K562 (cell line): ENCODE results near the gene RRBP1. TPM values are rescaled to one million over a fixed set of nuclear protein-coding genes. Genes with fewer than 3 reads are reported as not detected.

Experiments used
- ATAC-seq: fragments of 200-7000 bp; cut with Tn5 transposase; 3 replicates; pipeline ENCODE4 v1.9.1; 2020; ENCODE audit warnings: moderate library complexity
- BruUV-seq: library from RNA; stranded (reverse); fragments of 400-500 nt; replicated peaks from 2 replicates; lab custom pipeline; 2021; lab: Mats Ljungman, UMichigan
- CTCF ChIA-PET: fragments of 300-600 bp; formaldehyde crosslinking; extraction: SDS; loops from one replicate; lab custom pipeline; 2021; ENCODE audit warnings: low intra/inter-chr PET ratio; lab: Yijun Ruan, JAX
- POLR2A ChIA-PET: fragments of 300-600, 350-650 bp; sonication (Branson Sonifier 250); formaldehyde crosslinking; extraction: SDS; loops from one replicate; lab custom pipeline; 2021; ENCODE audit warnings: antibody characterized with exemption, inconsistent platforms; lab: Yijun Ruan, JAX
- DNase-seq, 4 experiments: peaks; one replicate each; pipeline versions ENCODE4 v3.0.0 to v3.0.0-alpha.2; 2011 to 2018; ENCODE audit warnings: low spot score in 3 of 4, mixed read lengths in 3 of 4; ENCODE audit errors: extremely low read depth in 1 of 4
- FAIRE-seq: peaks from 2 replicates; lab custom pipeline; 2011; peaks lifted over from hg19 to GRCh38; lab: Jason Lieb, UNC
- H2AFZ ChIP-seq: 2 replicates; pipeline ENCODE4 v1.6.0; 2011; ENCODE audit warnings: low read depth, low read length, control low read depth, inconsistent platforms
- H3K27ac ChIP-seq: fragments of 200-600 bp; 3 replicates; pipeline ENCODE4 v1.8.0; 2011; ENCODE audit warnings: low read depth, mild to moderate bottlenecking, control low read depth, inconsistent platforms, low read length, moderate library complexity, mixed read lengths; ENCODE audit errors: extremely low read depth
- H3K27me3 ChIP-seq, 2 experiments: fragments of 300-600 bp in 1 of 2; 2 replicates in 1 of 2; 3 replicates in 1 of 2; pipeline versions ENCODE4 v1.6.0 to v1.8.0; 2011; ENCODE audit warnings: inconsistent platforms in 2 of 2, low read length in 2 of 2, mild to moderate bottlenecking in 1 of 2, mixed read lengths in 1 of 2, moderate library complexity in 1 of 2; ENCODE audit not compliant: control insufficient read depth in 2 of 2, insufficient read depth in 2 of 2
- H3K36me3 ChIP-seq: fragments of 300-600 bp; 3 replicates; pipeline ENCODE4 v1.8.0; 2011; ENCODE audit warnings: mild to moderate bottlenecking, low read length, inconsistent platforms; ENCODE audit not compliant: control insufficient read depth, insufficient read depth
- H3K4me1 ChIP-seq, 2 experiments: fragments of 200-600 bp in 1 of 2; replicated peaks in 1 of 2; 2 replicates in 1 of 2; 3 replicates in 1 of 2; pipeline versions ENCODE4 v1.5.1 to v1.8.0; 2011; ENCODE audit warnings: inconsistent platforms in 2 of 2, low read length in 2 of 2, mild to moderate bottlenecking in 1 of 2, mixed read lengths in 1 of 2, moderate library complexity in 1 of 2; ENCODE audit not compliant: control insufficient read depth in 2 of 2, insufficient read depth in 2 of 2
- H3K4me2 ChIP-seq: 2 replicates; pipeline ENCODE4 v1.6.1; 2011; ENCODE audit warnings: low read length, control low read depth, inconsistent platforms, mixed read lengths; ENCODE audit not compliant: insufficient read depth
- H3K4me3 ChIP-seq: fragments of 200-600 bp; sonication (generic), shearing (Covaris generic); 2 replicates; pipeline ENCODE4 v1.5.1; 2016; ENCODE audit warnings: control low read depth, inconsistent platforms
- H3K79me2 ChIP-seq: fragments of 200-600 bp; 3 replicates; pipeline ENCODE4 v1.8.0; 2011; ENCODE audit warnings: low read length, inconsistent platforms; ENCODE audit not compliant: control insufficient read depth, insufficient read depth
- H3K9ac ChIP-seq, 2 experiments: 2 replicates each; pipeline versions ENCODE4 v1.6.0 to v1.6.1; 2011; ENCODE audit warnings: low read depth in 2 of 2, low read length in 2 of 2, control low read depth in 1 of 2, inconsistent platforms in 1 of 2, mild to moderate bottlenecking in 1 of 2, mixed read lengths in 1 of 2; ENCODE audit not compliant: insufficient read depth in 1 of 2
- H3K9me1 ChIP-seq: one replicate; pipeline ENCODE4 v1.6.0; 2011; ENCODE audit warnings: inconsistent platforms, mild to moderate bottlenecking, low read length, moderate library complexity; ENCODE audit not compliant: control insufficient read depth, insufficient read depth
- H3K9me3 ChIP-seq: replicated peaks from 2 replicates; pipeline ENCODE4 v1.5.1; 2011; ENCODE audit warnings: low read depth, low read length, inconsistent platforms; ENCODE audit not compliant: control insufficient read depth, insufficient read depth
- H4K20me1 ChIP-seq: replicated peaks from 2 replicates; pipeline ENCODE4 v1.6.1; 2011; ENCODE audit warnings: low read length, inconsistent platforms, mixed read lengths; ENCODE audit not compliant: control insufficient read depth, insufficient read depth
- CAMTA2 ChIP-seq: fragments of 250-450 bp; sonication (Bioruptor Pico); conservative IDR thresholded peaks from 2 replicates; pipeline ENCODE4 v1.5.1; 2022
- ELF4 ChIP-seq: fragments of 450-650 bp; formaldehyde crosslinking; IDR thresholded peaks from 2 replicates; pipeline ENCODE4 v1.4.0; 2022; ENCODE audit warnings: missing genetic modification characterization
- ETV1 ChIP-seq: fragments of 450-650 bp; conservative IDR thresholded peaks from 2 replicates; pipeline ENCODE4 v1.6.1; 2016; ENCODE audit warnings: missing genetic modification characterization, control low read depth, low read depth, missing compliant biosample characterization
- HMG20A ChIP-seq: fragments of 450-650 bp; formaldehyde crosslinking; conservative IDR thresholded peaks from 2 replicates; pipeline ENCODE4 v1.4.0; 2020; ENCODE audit warnings: mild to moderate bottlenecking, mixed read lengths
- HOMEZ ChIP-seq: fragments of 250-450 bp; sonication (Bioruptor Pico); IDR thresholded peaks from 2 replicates; pipeline ENCODE4 v1.4.0; 2020; ENCODE audit warnings: mild to moderate bottlenecking, moderate library complexity
- RBM22 ChIP-seq: fragments of 200-400 bp; formaldehyde crosslinking; IDR thresholded peaks from 2 replicates; pipeline ENCODE4 v1.6.1; 2018; ENCODE audit warnings: low read length, low read depth; ENCODE audit not compliant: poor library complexity, severe bottlenecking
- SAFB ChIP-seq: fragments of 200-400 bp; formaldehyde crosslinking; IDR thresholded peaks from 2 replicates; pipeline ENCODE4 v1.6.1; 2017; ENCODE audit warnings: low read depth, low read length, borderline replicate concordance
- TEAD1 ChIP-seq, 2 experiments: fragments of 450-650 bp in 1 of 2; sonication (generic) in 1 of 2; formaldehyde crosslinking; IDR thresholded peaks; 2 replicates each; pipeline versions ENCODE4 v1.4.0 to v1.8.0; 2020 to 2022; ENCODE audit warnings: mild to moderate bottlenecking in 2 of 2, missing genetic modification reagents in 1 of 2
- ZNF764 ChIP-seq: fragments of 250-450 bp; sonication (Bioruptor Pico); IDR thresholded peaks from 2 replicates; pipeline ENCODE4 v1.4.0; 2020; ENCODE audit warnings: low read depth, mild to moderate bottlenecking, moderate library complexity
- WGBS: fragments of 100-300 bp; shearing (Covaris generic); methylation state at CpG from one replicate; pipeline ENCODE4 v1.1.6; 2016; ENCODE audit warnings: low coverage, mixed read lengths; ENCODE audit not compliant: insufficient coverage; ENCODE audit errors: missing lambda C conversion rate; 5-methylcytosine and 5-hydroxymethylcytosine counted together
- in situ Hi-C: fragments of 300-500 bp; cut with MboI; formaldehyde crosslinking; loops from 4 replicates; pipeline ENCODE4 v1.15.0; 2018; ENCODE audit warnings: inconsistent platforms, mixed read lengths
- intact Hi-C: fragments of 100-400 bp; cut with micrococcal nuclease; formaldehyde crosslinking; loops from 2 replicates; pipeline ENCODE4 v1.14.2; 2022
- polyA plus RNA-seq, 8 experiments: library from polyadenylated mRNA; depleted of rRNA in 4 of 8; stranded (reverse) in 5 of 8; unstranded in 3 of 8; fragments of >200 nt; fragmentation: Nextera tagmentation in 2 of 8; fragmentation: Illumina TruSeq in 1 of 8; extraction: Ambion mirVana in 2 of 8; extraction: Trizol in 1 of 8; gene quantifications; 2 replicates each; pipeline versions ENCODE4 v1.2.1 to v1.2.3, GENCODE V29; 2011 to 2014; ENCODE audit warnings: inconsistent platforms in 1 of 8, missing spikeins in 1 of 8
- total RNA-seq, 7 experiments: library from RNA; depleted of rRNA in 6 of 7; stranded (reverse); fragments of >200 nt in 6 of 7; fragmentation: Illumina TruSeq in 2 of 7; extraction: Trizol in 2 of 7; gene quantifications; 2 replicates each; pipeline versions ENCODE4 v1.2.1 to v1.2.3, GENCODE V29; 2011 to 2021; ENCODE audit warnings: low replicate concordance in 1 of 7
- TF ChIP-seq, protein P1 (sequence below): sonication (generic); formaldehyde crosslinking; IDR thresholded peaks from 2 replicates; pipeline ENCODE4 v1.8.1; 2022; ENCODE audit warnings: missing genetic modification reagents

The RRBP1 gene
- total and polyA plus RNA-seq, 9 of the 15 experiments (the other 6 are each of a cell fraction or from before 2014, with no cell fraction given) = 0.84 to 32.0 (median 17.6) TPM

GRCh38 chr20:17622086-17622850, 59.8 kb downstream of the RRBP1 start:
- Histone ChIP-seq H3K27ac (no peak overlapping the region), H3K79me2 (no peaks in the 10 kb centered on the region), H3K4me1 (no peaks in the 10 kb centered on the region; a peak in 1 of 5 replicates), H3K27me3 (no peaks in the 10 kb centered on the region), H3K9ac (no peak overlapping the region), H3K4me3 (no peak overlapping the region), H4K20me1 (no peaks in the 10 kb centered on the region), H2AFZ (no peak overlapping the region), H3K9me1 (no peaks in the 10 kb centered on the region), H3K36me3 (peaks cover 29% of the 10 kb centered on the region; the same call in 1 of the 3 replicates)
- POLR2A ChIA-PET = no interaction called here
- DNase-seq (no peak), FAIRE-seq (no peak), ATAC-seq (no peak)
- in situ Hi-C loops (no loop called here), intact Hi-C loops (no loop called here)
- no TSS peak for BruUV-seq
- 84% methylated on average over 8 of the region's 11 CpGs for WGBS
- no peak for TF ChIP-seq CAMTA2 (CRISPR knock-in tag)
- no peak for TF ChIP-seq ZNF764 (CRISPR knock-in tag)
- no peak for TF ChIP-seq HMG20A (CRISPR knock-in tag)
- no peak for TF ChIP-seq RBM22
- no peak for TF ChIP-seq TEAD1 (CRISPR knock-in tag; IDR thresholded peaks at IDR 0.05)
- no peak for TF ChIP-seq ELF4
- TF ChIP-seq ETV1 = no peak
- TF ChIP-seq, protein P1, sequence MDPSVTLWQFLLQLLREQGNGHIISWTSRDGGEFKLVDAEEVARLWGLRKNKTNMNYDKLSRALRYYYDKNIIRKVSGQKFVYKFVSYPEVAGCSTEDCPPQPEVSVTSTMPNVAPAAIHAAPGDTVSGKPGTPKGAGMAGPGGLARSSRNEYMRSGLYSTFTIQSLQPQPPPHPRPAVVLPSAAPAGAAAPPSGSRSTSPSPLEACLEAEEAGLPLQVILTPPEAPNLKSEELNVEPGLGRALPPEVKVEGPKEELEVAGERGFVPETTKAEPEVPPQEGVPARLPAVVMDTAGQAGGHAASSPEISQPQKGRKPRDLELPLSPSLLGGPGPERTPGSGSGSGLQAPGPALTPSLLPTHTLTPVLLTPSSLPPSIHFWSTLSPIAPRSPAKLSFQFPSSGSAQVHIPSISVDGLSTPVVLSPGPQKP = no peak
- TF ChIP-seq SAFB = no peak
- TF ChIP-seq HOMEZ (CRISPR knock-in tag) = no peak
- TF ChIP-seq, all 486 proteins: peak for 0
- H3K9me3 ChIP-seq = no peaks in the 10 kb centered on the region
- H3K4me2 ChIP-seq = no peak overlapping the region
- CTCF ChIA-PET = no interaction called here
